Right renal pelvis (tissue), 4 donors: ENCODE measurements around the gene CTIF. TPM values are rescaled to one million over a fixed set of nuclear protein-coding genes. Genes with fewer than 3 reads are reported as not detected.

Experiments used
- DNase-seq, 4 donors: peaks; one replicate each; pipeline ENCODE4 v3.0.0-alpha.2; 2013; ENCODE audit warnings: low read depth in 4 of 4, low spot score in 3 of 4, missing footprints in 1 of 4
- polyA plus RNA-seq, 4 donors: library from polyadenylated mRNA; unstranded; fragments of 120-200 nt; gene quantifications; one replicate each; pipeline ENCODE4 v1.2.1, GENCODE V29; 2013; ENCODE audit not compliant: insufficient read length in 4 of 4

Gene CTIF
- polyA plus RNA-seq, 4 donors = 19.1 to 21.8 (median 21.7) TPM

GRCh38 chr18:48741866-48742265 is 203.0 kb downstream of the CTIF start:
- no peak for DNase-seq

GRCh38 chr18:48742304-48742703 is 203.5 kb downstream of the CTIF start:
- no peak for DNase-seq

DNA sequence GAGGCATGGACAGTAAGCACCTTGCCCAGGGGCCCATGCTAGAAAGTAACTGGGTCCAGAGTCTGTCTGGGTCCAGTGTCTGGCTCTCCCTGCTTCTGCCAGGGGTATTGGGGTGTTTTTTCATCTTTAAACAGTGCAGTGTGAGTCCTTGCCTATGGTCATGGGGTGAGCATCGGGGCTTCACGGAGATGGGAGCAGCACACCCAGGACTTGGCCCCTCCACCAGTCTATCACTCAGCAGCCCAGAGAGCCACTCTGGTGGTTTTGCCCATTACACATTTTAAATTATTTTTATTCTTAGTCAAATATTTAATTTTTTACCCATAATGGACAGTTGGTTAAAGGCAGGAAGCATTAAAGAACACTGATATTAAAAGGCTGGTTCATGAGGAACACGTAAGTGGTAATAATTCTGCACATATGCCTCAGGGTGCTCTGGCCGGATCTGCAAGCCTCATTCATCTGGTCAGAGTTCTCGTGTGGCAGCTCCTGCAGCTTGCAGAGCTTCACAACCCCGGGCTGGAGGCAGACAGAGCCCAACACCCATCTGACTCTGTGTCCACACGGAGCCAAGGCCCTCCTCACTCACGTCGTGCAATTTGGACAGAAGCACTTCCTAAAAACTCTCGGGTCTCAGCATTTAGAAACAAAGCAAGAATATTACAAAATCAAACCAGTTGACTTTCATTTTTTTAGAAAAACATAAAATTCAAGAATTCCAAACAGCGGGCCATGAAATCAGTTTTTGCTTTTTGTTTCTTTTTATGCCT is 204.1 kb downstream of the CTIF start:
- DNase-seq = no peak

GRCh38 chr18:48743886-48744285 is 205.1 kb downstream of the CTIF start:
- no peak for DNase-seq

- DNase-seq = no peak
These were observed 206.5 kb downstream of the CTIF start for GRCh38 chr18:48745293-48745692.

DNA sequence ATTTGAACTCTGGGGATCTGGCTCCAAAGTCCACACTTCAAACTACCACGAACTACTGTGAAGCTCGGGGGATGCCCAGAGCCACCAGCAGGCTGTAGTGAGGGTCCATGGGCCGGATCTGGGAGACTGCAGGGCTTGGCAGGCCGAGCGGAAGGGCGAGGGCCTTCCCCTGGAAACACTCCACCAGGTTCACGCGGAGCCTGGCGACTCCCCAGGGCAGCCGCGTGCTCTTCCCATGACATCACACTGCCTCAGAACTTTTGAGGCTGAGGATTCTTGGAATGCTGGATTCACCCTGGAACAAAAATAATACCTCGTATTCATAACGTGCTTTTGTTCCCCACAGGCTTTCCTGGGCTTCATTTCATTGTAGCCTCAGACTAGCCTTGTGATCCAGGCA is 210.9 kb downstream of the CTIF start:
- DNase-seq = no peak

DNA sequence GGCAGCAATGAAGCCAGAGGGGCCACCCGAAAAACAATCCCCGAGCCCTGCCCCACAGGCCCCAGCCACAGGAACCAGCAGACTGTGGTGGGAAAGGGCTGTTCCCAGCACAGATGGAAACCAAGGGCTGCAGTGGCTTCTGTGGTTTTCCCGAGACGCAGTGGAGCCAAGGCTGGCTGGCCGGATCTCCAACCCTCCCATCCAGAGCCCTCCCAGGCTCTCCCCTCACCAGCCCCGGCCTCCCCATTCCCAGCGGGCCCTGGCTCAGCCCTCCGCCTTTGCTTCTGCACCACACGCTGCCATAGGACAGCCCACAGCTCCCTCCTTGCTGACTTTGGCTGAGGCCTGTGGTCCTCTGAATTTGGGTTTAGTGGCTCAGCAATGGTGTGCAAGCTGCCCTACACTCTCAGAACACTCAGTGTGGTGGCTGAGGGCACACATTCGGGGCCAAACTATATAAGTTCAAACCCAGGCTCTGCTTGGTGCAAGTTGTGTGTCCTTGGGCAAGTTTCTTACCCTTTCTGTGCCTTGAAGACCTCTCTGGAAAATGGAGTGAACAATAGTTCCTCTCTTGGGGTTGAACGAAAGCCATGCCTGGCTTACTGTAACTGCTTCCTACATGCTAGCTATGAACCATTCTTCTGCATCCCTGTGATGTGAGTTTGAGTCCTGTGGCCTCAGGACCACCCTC is 211.8 kb downstream of the CTIF start:
- DNase-seq = no peak

DNA sequence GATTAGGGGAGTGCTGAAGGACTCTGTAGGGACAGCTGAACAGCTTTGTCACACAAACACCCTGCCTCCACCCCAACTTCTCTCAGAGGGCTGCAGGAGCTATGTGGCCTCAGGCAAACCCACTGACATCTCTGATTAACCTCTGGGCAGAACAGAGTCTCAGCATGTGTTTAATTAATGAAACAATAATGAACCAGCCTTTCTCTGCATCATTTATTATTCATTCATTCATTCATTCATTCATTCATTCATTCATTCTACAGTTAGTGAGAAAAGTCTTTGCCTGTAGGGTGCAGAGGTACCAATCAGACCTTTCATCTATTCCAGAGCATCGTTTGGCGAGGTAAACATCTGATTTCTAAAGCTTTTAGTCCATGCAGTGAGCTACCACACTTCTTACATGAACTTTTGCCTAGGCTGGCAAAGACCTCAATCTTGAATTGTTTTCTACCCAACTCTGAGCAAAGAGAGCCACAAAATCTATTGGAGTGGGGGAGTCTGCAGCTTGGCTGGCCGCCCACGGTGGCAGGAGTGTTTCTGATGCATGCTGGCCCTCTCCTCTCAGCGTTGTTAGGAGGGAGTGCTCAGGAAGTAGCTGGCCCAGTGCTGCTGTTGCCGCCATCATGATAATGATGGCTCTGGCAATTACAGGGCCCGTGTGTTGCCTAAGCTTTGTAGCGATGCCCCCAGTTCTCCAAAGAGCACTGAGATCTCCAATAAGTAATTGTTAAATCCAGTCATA is 213.1 kb downstream of the CTIF start:
- no peak for DNase-seq

GRCh38 chr18:48752478-48752877 is 213.6 kb downstream of the CTIF start:
- DNase-seq = no peak

DNA sequence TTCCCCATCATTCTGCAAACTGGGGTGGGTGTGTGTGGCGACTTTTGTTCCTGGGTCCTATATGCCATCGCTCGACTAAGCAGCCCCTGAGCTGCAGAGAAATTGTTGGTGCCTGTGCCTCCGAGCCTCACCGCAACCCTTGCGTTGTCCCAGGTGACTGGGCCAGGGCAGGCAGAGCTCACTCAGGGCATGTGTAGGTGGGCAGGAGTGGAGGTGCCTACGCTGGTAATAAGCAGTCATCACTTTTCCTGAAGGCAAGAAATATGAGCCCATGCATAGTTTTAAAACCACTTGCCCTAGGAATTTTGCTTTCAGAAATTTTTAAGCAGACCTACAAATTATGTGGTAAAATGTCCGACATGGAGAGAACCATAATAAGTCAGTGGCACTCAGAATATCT is 214.1 kb downstream of the CTIF start:
- no peak for DNase-seq

DNA sequence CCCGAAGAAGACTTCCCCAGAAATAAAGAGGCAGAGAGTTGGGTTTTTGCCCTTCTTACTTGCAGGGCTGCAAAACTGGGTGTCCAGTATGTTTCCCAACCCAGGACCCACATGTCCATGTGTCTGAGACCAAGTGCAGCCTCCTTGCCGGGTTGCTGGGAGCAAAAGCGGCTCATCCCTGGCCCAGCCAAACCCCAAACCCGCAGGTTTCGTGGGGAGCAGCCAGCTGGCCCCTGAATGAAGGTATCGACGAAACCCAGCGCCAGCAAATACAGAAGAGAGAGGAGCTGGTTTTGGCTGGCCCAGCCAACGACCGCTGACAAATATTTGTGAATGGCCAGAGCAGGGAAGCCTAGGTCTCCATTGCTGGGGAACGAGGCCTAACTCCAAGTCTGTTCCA is 214.9 kb downstream of the CTIF start:
- DNase-seq = no peak

DNA sequence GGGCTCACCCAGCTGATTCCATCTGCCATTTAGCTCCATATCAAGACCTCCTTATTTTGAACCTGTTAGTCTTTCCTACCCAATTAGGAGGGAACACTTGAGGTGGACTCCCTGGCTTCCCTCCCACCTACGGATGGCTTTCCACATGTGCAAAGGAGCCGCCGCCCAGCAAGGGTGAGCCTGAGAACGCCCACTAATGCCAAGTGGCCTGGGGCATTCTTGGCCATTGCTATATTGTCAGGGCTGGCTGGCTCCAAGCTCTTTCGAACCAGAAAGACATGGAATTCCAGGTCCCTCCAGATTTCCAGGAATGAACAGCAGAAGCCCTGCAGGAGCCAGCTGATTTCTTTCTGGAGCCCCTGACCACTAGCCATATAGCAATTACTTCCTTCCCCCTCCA is 215.7 kb downstream of the CTIF start:
- DNase-seq = no peak

- no peak for DNase-seq
These were observed 216.2 kb downstream of the CTIF start for GRCh38 chr18:48754993-48755473.

DNA sequence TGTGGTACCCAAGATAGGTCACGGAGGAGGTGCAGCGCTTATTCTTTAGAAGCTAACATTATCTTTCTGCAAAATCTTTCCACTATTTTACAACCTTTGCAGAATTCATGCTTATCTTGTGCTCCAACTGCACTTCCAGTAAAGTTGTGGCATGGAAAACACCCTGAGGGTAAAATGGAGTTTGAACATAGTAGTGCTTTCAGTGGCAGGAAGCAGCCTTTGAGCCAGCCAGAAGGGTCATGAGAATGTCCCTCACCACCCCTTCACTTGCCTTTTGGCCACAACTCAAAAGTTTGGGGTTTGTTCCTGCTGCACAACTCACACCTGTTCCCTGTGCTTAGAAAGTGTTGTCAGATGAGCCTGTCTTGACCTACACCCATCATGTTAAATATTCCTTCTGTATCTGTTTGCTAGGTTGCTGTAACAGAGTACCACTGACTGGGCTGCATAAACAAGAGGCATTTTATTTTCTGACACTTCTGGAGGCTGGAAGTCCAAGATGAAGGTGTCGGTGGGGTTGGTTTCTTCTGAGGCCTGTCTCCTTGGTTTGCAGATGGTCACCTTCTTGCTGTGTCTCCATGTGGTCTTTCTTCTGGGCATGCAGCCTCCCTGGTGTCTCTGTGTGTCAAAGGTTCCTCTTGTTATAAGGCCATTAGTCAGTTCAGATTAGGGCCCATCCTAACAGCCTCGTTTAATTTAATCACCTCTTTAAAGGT is 217.8 kb downstream of the CTIF start:
- no peak for DNase-seq

DNA sequence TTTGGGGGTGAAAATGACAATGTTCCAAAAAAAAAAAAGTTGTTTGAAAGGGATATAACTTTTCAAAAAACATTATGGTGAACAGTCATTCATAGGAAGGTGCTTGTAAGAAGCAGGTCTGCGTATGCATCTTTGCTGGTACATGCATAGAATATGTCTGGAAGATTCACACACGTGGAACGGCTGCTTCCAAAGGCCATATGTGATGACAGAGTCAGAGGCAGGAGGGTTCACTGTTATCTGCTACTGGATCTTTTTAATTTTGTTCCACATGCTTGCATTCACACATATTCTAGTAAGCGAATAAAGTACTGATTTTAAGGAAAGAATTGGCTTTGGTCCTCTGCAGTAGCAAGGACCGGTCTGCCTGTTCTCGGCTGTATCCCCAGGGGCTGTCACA is 218.5 kb downstream of the CTIF start:
- DNase-seq = no peak

DNA sequence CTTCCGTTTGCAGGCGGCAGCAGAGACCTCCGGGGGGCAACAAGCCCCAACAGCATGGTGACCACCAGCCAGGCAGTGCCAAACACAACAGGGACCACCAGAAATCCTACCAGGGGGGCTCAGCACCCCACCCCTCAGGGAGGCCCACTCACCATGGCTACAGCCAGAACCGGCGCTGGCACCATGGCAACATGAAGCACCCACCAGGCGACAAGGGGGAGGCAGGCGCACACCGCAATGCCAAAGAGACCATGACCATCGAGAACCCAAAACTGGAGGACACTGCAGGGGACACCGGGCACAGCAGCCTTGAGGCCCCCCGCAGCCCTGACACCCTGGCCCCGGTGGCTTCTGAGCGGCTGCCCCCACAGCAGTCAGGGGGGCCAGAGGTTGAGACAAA is 219.1 kb downstream of the CTIF start:
- DNase-seq = no peak

DNA sequence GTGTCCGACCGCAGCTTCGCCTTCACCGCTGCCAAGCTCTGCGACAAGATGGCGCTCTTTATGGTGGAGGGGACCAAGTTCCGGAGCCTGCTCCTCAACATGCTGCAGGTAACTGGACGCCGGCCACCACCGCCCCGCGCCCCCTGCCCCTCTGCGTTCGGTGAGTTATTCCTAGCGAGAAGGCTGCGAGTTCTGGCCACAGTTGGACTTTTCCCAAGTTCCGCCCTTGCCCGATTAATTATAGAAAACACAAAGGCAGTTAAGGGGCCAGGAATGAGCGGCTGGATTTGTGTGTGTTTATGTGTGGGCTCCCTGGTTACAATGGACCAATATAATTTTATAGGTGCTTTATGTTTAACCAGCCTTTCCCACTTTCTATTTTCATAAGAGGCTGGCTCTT is 222.8 kb downstream of the CTIF start:
- no peak for DNase-seq

DNA sequence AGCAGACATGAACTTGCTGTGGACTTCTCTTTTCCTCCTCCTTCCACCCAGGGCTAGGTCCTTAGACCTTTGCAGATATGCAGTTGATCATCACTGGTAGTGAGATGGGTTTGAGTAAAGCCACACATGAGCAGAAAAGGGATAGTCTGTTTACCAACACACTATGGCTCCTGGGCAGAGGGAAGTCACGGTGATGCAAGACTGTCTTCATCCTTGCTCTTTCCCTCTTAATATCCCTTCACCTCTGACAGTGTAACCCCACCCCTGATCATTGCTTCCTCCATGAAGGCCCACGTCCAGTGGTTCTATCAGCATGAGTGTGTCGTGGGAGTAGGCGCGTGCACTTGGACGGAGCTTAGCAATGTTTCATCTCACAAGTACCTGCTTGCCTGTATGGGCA is 223.2 kb downstream of the CTIF start:
- DNase-seq = no peak

DNA sequence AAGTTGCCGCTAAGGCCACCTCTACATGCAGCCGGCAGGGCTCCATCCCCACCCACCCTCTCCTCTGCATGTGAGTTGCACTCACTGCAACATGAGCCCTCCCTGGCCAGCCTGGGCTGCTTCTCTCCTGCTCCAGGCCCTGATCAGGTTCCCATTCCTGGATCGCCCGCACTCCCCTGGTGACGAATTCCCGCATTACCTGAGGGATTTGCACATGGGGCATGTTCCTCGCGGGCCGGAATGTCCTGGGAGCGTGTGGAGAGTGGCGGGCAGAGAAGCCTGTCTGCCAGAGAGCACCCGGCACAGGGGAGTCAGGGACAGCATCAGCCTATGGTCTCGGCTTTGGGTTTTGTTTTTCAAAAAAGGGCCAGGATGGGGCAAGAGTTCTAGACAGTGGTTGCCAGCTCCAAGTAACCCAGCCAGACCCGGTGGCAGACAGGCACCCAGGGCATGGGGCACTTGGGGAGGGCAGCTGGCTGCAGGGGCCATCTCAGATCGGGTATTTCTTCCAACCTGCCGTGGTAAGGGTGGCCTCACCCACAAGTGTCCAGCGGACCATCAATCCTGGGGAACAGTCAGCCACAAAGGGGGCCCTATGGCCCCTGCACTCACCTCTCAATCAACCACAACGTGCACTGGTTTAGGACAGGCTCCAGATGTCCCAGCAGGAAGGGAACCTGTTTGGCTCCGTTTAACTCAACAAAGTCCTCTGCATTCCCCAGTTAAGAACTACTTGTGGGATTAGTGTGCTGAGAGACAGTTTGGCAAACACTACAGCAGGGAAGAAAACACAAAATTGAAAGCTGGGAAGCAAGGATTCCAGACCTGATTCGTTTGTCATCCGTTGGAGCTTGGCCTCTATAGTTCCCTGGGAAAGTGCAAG is 224.2 kb downstream of the CTIF start:
- no peak for DNase-seq

DNA sequence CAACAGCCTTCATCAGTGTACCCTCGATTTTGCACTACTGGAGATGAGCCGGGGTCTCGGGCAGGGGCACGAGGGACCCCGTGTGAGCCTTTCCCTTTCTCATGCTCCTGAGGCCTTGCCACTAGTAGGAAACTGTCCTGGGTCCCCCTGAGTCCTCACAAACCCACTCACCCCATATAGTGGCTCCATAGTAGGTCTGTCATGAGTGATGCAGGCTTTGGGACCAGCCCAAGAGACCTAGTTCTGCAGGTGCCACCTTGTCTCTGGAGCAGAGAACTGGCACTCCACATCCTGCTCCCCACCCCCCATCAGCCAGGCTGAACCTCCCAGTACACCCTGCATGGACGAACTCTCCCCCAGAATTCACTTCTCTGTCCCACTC is 224.9 kb downstream of the CTIF start:
- DNase-seq = no peak
